ENCODE data around the gene HOOK2.

The HOOK2 gene

GRCh38 chr19:12787458-12787857, 12.1 kb upstream of the HOOK2 start:
- Histone ChIP-seq H3K4me1 (ENCODE audit: control insufficient read depth, low read length) (peaks cover 79% of the 10 kb centered on the region), H3K4me2 (ENCODE audit: low read length) (no peak overlapping the region), H3K27ac (ENCODE audit: low read depth, low read length) (no peak overlapping the region)

GRCh38 chr19:12786952-12787351, 11.6 kb upstream of the HOOK2 start:
- Histone ChIP-seq H3K4me1 (ENCODE audit: control insufficient read depth, low read length) (peaks cover 84% of the 10 kb centered on the region), H4K20me1 (ENCODE audit: control insufficient read depth, insufficient read depth, low read depth, low read length) (no peaks in the 10 kb centered on the region), H3K4me2 (ENCODE audit: low read length) (peak overlapping the region; percentile 93), H3K27me3 (ENCODE audit: control insufficient read depth, low read length) (no peaks in the 10 kb centered on the region), H3F3A (ENCODE audit: control insufficient read depth, insufficient read depth) (peaks cover 47% of the 10 kb centered on the region), H3K79me2 (ENCODE audit: control insufficient read depth, low read length) (peaks cover 15% of the 10 kb centered on the region), H3K36me3 (ENCODE audit: control insufficient read depth, low read length) (no peaks in the 10 kb centered on the region), H3K27ac (ENCODE audit: low read depth, low read length) (peak overlapping the region; percentile 75), H3K9me2 (replicated peaks; ENCODE audit: control insufficient read depth, low read length) (no peaks in the 10 kb centered on the region), H3K4me3 (ENCODE audit: low read length) (no peak overlapping the region), H3K9me3 (ENCODE audit: control insufficient read depth, insufficient read depth, low read length) (no peaks in the 10 kb centered on the region)
- TF ChIP-seq EZH2phosphoT487 (IDR thresholded peaks at IDR 0.05; ENCODE audit: borderline replicate concordance, low read length) (no peak), CTCF (IDR thresholded peaks at IDR 0.05; ENCODE audit: low read depth, low read length, poor library complexity, severe bottlenecking) (no peak)

More at GRCh38 chr19:12787458-12787857, 12.1 kb upstream of the HOOK2 start:
- H3K79me2 ChIP-seq (ENCODE audit: control insufficient read depth, low read length), result peaks cover 20% of the 10 kb centered on the region
- TF ChIP-seq EZH2phosphoT487 (IDR thresholded peaks at IDR 0.05; ENCODE audit: borderline replicate concordance, low read length), result no peak
- TF ChIP-seq CTCF (IDR thresholded peaks at IDR 0.05; ENCODE audit: low read depth, low read length, poor library complexity, severe bottlenecking), result no peak
- no peaks in the 10 kb centered on the region for H4K20me1 ChIP-seq (ENCODE audit: control insufficient read depth, insufficient read depth, low read depth, low read length)
- peaks cover 43% of the 10 kb centered on the region for H3F3A ChIP-seq (ENCODE audit: control insufficient read depth, insufficient read depth)
- H3K4me3 ChIP-seq (ENCODE audit: low read length), result no peak overlapping the region
- H3K27me3 ChIP-seq (ENCODE audit: control insufficient read depth, low read length), result no peaks in the 10 kb centered on the region
- H3K36me3 ChIP-seq (ENCODE audit: control insufficient read depth, low read length), result no peaks in the 10 kb centered on the region
- H3K9me3 ChIP-seq (ENCODE audit: control insufficient read depth, insufficient read depth, low read length), result no peaks in the 10 kb centered on the region
- no peaks in the 10 kb centered on the region for H3K9me2 ChIP-seq (replicated peaks; ENCODE audit: control insufficient read depth, low read length)

GRCh38 chr19:12786141-12786870, 11.0 kb upstream of the HOOK2 start:
- Histone ChIP-seq H3K4me2 (ENCODE audit: low read length) (peak overlapping the region; percentile 93), H3K4me3 (ENCODE audit: low read length) (peak overlapping the region; percentile 40)

More at GRCh38 chr19:12786141-12786870, 11.0 kb upstream of the HOOK2 start:
- Histone ChIP-seq H3K9me3 (ENCODE audit: control insufficient read depth, insufficient read depth, low read length) (no peaks in the 10 kb centered on the region), H3K27ac (ENCODE audit: low read depth, low read length) (peak overlapping the region; percentile 75), H3K36me3 (ENCODE audit: control insufficient read depth, low read length) (no peaks in the 10 kb centered on the region), H3K9me2 (replicated peaks; ENCODE audit: control insufficient read depth, low read length) (no peaks in the 10 kb centered on the region), H3F3A (ENCODE audit: control insufficient read depth, insufficient read depth) (peaks cover 49% of the 10 kb centered on the region), H3K79me2 (ENCODE audit: control insufficient read depth, low read length) (peaks cover 9% of the 10 kb centered on the region), H3K27me3 (ENCODE audit: control insufficient read depth, low read length) (no peaks in the 10 kb centered on the region), H3K4me1 (ENCODE audit: control insufficient read depth, low read length) (peaks cover 91% of the 10 kb centered on the region), H4K20me1 (ENCODE audit: control insufficient read depth, insufficient read depth, low read depth, low read length) (no peaks in the 10 kb centered on the region)
- TF ChIP-seq EZH2phosphoT487 (IDR thresholded peaks at IDR 0.05; ENCODE audit: borderline replicate concordance, low read length), result no peak
- no peak for TF ChIP-seq CTCF (IDR thresholded peaks at IDR 0.05; ENCODE audit: low read depth, low read length, poor library complexity, severe bottlenecking)
